ENCODE results near the gene MCCC1.
"Not testable (repeated sequence)": the region's sequence is repeated elsewhere in the genome, so short reads cannot be mapped to it uniquely, and the experiment has no call there.

Gene MCCC1

DNA sequence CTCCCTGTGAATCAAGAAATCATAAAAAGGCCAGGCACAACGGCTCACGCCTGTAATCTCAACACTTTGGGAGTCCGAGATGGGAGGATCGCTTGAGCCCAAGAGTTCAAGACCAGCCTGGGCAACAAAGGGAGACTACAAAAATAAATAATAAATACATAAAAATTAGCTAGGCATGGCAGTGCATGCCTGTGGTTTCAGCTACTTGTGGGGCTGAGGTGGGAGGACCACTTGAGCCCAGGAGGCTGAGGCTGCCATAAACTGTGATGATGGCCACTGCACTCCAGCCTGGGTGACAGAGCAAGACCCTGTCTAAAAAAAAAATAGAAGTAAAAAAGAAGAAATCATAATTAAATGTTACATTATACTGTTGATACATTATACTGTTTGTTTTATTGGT, 91.0 kb downstream of the MCCC1 start:
- H3K4me3 ChIP-seq (ENCODE audit: low read length) = no peak overlapping the region
- no peak for DNase-seq (ENCODE audit: low read depth, low spot score)

DNA sequence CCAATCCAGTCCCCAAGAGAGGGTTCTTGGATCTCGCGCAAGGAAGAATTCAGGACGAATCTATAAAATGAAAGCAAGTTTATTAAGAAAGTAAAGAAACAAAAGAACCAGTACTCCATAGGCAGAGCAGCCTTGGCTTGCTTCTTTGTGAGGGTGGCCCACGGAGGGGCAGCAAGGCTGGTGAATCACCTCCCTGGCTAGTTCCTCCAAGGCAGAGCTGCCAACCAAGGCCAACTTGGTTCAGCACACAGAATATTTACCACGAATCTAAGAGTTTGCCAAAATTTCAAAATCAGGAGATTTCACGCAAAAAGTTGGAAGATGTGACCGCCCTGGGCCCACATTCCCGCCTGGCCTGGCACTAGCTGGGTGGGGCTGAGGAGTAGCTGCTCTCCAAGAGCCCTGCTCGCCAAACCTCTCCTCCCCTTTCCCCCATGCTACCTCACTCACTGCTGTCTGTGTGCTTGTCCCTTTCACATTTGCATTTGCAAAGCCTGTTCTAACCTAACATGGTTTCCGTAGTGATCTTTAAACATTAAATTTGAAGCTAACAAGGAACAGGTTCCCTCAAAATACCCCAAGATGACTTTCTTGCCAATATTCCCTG, 92.8 kb downstream of the MCCC1 start:
- no peak overlapping the region for H3K4me3 ChIP-seq (ENCODE audit: low read length)
- no peak for DNase-seq (ENCODE audit: low read depth, low spot score)

DNA sequence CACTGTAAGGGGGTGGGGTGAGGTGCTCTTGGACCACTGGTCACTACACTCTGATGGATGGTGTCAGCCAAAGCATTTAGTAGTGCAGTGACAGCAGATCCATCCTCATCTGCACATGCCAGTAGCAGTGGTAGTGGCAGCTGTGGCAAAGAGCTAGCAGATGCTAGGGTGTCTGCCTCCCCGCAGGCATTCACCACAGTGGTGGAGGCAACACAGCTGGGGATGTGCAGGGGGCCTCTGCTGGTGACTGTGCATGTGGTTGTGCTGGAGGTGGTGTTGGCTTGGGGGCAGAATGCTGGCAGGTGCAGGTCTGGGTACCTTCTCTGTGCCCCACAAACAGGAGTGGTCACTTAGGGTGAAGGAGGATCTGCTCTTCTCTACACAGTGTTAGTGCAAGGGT, 99.5 kb downstream of the MCCC1 start:
- no peak overlapping the region for H3K4me3 ChIP-seq (ENCODE audit: low read length)
- no peak for DNase-seq (ENCODE audit: low read depth, low spot score)

DNA sequence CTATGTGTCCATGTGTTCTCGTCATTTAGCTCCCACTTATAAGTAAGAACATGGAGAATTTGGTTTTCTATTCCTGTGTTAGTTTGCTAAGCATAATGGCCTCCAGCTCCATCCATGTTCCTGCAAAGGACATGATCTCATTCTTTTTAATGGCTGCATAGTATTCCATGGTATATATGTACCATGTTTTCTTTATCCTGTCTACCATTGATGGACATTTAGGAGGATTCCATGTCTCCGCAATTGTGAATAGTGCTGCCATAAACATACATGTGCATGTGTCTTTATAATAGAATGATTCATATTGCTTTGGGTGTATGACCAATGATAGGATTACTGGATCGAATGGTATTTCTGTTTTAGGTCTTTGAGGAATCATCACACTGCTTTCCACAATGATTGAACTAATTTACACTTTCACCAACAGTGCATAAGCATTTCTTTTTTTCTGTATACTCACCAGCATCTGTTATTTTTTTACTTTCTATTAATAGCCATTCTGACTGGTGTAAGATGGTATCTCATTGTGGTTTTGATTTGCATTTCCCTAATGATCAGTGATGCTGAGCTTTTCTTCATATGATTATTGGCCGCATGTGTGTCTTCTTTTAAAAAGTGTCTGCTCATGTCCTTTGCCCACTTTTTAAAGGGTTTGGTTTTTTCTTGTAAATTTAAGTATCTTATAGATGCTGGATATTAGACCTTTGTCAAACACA, 105.7 kb downstream of the MCCC1 start:
- DNase-seq (ENCODE audit: low read depth, low spot score); H3K4me3 ChIP-seq (ENCODE audit: low read length): not testable (repeated sequence)

DNA sequence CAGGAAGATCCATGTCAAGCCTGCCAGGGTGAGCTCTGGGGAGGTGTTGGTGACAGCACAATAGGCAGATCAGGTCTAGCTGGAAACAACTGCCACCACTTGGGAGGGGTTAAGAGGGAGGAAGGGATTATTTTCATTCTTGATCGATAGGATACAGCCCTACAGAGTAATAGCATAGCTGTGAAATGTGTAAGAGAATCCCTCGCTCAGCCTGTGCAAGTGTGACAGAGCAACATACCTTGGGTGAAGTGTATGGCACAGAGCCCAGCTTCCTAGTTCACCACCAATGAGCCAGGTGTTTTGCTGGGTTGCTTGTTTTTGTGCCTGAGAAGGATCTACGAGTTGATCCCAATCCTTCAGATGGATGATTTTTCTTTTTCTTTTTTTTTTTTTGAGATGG, 109.7 kb downstream of the MCCC1 start:
- no peak overlapping the region for H3K4me3 ChIP-seq (ENCODE audit: low read length)
- no peak for DNase-seq (ENCODE audit: low read depth, low spot score)

DNA sequence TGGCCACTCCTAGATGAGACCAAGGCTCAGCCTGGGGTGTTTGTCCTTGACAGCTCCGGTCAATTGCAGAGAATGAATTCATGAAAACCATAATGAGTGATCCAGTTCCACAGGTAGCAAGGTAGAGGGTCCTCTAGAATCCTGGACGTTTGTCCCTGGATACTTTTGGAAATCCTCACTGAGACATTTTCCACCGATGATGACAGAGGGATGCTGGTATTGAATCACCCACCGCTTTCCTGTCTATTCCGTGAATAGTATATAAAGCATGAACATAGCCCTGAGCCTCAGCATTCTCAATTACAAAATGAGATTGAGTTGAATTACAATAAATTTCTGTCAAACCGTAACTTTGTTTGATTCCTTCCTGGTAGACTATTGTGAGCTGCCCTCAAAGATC, 113.3 kb downstream of the MCCC1 start:
- no peak for DNase-seq (ENCODE audit: low read depth, low spot score)
- H3K4me3 ChIP-seq (ENCODE audit: low read length) = no peak overlapping the region

DNA sequence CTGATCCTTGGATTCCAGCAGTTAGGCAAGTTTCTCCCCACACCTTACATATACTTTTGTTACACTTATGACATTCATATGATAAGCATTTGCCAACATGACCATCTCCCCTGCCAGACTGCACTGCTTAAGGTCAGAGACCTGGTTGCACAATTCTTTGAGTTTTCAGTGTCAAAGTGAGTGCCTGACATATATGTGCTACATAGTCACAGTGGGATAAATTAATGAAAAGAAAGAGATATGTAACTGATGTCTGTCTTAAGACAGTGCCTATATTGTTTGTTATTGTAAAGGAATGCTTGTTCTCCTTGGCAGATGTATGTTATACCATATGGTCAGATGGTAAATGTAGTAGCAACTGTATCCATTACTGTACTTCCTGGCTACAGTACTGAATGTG, 115.4 kb downstream of the MCCC1 start:
- DNase-seq (ENCODE audit: low read depth, low spot score) = no peak
- H3K4me3 ChIP-seq (ENCODE audit: low read length) = no peak overlapping the region

DNA sequence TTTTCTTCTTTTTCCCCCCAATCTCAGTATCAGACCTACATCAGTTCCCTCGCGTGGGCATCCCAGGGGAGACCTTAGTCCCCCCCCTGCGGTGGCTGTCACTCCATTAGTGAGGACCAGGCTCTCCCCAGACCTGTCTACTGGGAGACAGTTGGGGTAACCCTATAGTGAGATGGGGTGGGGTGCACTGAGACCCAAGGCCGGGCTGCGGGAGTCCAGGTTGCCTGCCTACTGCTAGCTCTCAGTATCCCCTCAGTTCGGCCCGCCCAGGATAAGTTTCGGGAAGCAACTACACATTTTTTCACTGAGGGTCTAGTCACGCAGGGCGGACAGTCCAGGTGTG, 118.3 kb downstream of the MCCC1 start:
- DNase-seq (ENCODE audit: low read depth, low spot score) = no peak

DNA sequence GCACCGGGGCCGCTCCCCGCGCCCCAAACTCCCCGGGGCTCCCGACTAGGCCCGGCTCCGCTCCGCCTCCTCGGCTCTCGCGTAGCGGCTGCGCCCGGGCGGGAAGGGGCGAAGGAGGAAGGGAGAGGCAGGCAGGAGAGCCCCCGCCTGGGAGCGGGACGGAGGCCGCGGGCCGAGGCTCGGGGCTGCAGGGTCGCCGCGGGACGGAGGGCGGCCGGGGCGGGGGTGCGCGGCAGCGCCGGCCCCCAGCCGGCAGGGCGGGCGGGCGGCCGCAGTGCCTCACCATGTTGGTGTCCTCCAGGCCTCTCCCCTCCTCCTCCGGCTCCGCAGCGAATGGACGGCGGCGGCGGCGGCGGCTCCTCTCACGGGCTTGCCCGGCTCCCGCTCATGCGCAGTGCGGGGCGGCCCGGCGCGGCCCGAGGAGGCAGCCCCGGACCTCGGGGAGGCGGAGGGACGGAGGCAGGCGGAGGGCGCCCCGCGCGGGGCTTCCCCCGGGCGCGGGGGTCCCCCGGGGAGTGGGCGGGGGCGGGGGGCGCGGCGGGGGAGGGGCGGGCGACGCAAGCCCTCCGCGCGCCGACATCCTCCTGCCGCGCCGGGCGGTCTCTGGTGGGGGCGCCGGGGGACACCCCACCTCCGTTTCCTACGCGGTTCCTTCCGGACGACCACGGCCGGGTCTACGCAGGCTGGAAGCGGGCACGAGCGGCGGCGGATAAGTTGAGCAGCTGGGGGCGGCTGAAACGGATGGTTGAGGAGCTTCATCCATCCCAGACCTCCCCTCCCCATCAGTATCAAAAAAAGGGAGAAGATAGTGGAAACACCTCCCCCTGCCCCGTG, 118.9 kb downstream of the MCCC1 start, which contains the start of gene DCUN1D1:
Gene DCUN1D1 (minus strand): TSS at position 335 of the 834 bp plus-strand sequence. CDS start 49 bp downstream, at position 286.
- peak; percentile 35 for DNase-seq (ENCODE audit: low read depth, low spot score)
- H3K4me3 ChIP-seq (ENCODE audit: low read length) = peak within 1 kb of the TSS; percentile 80

More for the DNA sequence above, 118.3 kb downstream of the MCCC1 start:
- H3K4me3 ChIP-seq (ENCODE audit: low read length) = peak overlapping the region; percentile 80

DNA sequence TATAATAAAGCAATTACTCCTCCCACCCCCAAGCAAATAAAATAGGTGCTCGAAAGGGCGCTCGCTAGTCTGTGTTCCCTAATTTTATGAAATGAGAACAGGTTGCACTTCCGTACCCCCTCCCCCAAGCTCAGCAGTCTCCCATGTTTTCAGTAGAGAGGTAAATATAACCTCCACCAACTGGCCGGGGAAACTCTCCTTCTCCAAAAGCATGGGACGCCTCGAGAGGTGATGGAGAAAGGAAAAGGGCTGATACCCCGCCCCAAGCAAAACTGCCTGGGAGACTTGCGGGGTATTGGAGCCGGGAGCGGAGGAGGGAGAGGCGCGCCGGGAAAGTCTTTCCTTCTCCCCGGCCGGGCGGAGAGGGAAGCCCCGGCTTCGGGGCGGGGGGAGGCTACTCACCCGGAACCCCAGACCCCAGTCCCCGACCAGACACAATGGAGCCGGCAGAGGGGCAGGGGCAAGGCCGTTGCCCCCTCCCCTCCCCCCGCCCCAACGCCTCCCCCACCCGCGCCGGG, 119.6 kb downstream of the MCCC1 start:
- DNase-seq (ENCODE audit: low read depth, low spot score) = peak; percentile 16
- H3K4me3 ChIP-seq (ENCODE audit: low read length) = peak overlapping the region; percentile 80

DNA sequence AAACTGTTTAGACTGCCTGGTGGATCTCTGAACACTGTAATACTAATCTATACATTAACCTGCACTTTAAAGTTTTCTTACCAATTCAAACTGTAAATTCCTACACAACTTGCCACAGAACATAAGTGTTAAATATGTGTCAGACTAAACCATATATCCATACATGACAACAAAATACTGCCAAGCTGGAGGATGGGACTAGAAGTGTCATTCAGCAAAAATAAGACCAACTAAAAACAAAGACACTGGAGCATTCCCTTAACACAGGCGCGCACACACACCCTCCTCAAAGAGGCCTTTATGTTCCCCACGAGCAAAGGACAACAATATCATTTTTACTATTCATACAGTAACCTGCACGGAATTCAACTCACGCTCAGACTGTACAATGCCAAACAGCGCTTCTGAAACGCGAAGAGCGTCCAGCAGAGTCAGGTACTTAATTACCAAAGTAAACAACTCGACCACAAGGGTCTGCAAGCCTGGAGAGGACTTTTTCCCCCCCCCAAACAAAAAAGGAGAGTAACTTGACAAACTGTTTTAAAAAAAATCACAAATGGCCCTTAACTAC, 120.1 kb downstream of the MCCC1 start:
- no peak for DNase-seq (ENCODE audit: low read depth, low spot score)
- peak overlapping the region; percentile 80 for H3K4me3 ChIP-seq (ENCODE audit: low read length)

DNA sequence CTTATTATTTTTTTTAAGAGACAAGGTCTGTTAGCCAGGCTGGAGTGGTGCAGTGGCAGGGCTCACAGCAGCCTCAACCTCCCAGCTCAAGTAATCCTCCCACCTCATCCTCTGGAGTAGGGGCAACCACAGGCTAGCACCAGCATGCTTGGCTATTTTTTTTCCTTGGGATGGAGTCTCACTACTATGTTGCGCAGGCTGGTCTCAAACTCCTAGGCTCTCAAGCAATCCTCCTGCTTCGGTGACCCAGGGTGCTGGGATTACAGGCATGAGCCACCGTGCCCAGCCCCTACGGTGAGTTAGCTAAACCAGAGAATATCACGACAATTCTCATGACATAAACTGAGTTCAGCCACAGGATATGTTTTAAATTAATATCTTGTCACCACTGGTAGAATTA, 120.9 kb downstream of the MCCC1 start:
- DNase-seq (ENCODE audit: low read depth, low spot score) = no peak
- H3K4me3 ChIP-seq (ENCODE audit: low read length) = no peak overlapping the region

DNA sequence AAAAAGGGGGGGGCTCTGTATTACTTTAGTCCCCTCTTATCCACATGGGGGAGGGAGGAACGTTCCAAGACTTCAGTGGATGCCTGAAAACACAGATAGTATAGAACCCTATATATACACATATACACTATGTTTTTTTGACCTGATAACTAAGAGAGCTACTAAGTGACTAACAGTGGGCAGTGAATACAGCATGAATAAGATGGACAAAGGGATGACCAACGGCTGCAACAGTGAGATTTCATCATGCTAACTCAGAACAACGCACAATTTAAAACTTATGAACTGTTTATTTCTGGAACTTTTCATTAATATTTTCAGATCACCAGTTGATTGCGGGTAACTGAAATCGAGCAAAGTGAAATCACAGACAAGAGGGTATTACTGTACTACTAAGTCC, 126.2 kb downstream of the MCCC1 start:
- no peak for DNase-seq (ENCODE audit: low read depth, low spot score)
- H3K4me3 ChIP-seq (ENCODE audit: low read length) = no peak overlapping the region

DNA sequence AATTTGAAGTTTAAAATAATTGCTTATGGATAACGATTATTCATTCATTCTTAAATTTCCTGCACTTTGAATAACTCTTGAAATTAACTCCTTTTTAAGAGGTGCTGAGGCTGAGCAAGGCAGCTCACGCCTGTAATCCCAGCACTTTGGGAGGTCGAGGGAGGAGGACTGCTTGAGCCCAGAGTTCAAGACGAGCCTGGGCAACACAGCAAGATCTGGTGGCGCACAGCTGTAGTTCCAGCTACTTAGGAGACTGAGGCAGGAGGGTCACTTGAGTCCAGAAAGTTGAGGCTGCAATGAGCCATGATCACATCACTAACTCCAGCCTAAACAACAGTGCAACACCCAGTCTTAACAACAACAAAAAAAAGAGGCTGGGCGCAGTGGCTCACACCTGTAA, 126.9 kb downstream of the MCCC1 start:
- no peak overlapping the region for H3K4me3 ChIP-seq (ENCODE audit: low read length)
- no peak for DNase-seq (ENCODE audit: low read depth, low spot score)

DNA sequence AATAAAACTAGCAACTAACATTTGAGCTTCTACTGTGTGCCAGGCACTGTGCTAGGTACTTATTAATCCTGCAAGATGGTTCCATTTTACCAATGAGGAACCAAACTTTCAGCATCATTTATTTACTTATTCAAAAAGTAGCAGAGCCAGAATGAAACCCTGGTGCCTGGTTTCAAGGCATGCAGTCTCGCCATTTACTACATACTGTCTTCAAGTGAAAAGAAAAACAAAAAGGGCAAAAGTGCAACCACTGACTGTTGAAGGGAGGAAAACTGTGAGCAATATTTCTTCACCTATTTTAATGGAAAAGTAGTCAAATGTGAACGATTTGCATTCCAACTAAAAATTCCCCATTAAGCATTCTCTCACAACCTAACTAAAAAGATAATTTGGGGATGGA, 127.7 kb downstream of the MCCC1 start:
- no peak overlapping the region for H3K4me3 ChIP-seq (ENCODE audit: low read length)
- DNase-seq (ENCODE audit: low read depth, low spot score) = no peak

DNA sequence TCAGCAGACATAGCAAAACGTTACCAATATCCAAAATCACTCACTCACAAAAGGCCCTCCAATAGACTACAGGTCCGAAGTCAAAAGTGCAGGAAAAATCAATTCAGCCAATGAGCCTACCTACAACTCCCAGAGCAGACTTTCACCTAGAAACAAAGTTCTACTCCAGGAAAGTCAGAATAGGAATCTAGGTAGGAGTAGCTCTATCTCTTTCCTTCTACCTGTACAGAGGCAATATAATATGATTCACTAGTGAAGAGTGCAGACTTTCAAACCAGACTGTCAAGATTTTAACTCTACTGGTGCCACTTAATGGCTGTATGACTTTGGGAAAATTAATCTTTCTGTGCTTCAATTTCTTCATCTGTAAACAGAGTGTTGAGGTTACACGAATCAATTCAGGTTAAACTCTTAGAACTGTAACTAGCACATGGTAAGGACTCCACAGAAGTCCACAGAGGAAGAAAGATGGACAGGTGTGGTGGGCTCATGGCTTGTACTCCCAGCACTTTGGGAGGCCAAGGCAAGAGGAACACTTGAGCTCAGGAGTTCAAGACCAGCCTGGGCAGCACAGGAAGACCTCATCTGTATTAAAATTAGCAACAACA, 128.4 kb downstream of the MCCC1 start:
- DNase-seq (ENCODE audit: low read depth, low spot score) = no peak
- H3K4me3 ChIP-seq (ENCODE audit: low read length) = no peak overlapping the region

DNA sequence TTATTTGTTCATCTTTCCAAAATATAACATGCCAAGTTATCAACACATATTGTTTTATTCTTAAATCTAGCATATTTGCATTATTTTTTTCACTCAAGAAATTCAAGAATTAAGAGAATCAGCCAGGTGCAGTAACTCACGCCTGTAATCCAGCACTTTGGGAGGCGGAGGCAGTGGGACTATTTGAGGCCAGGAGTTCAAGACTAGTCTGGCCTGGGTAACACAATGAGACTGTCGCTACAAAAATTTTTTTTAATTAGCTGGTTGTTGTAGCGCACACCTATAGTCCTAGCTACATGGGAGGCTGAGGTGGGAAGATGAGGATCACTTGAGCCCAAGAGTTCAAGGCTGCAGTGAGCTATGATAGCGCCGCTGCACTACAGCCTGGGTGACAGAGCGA, 129.4 kb downstream of the MCCC1 start:
- H3K4me3 ChIP-seq (ENCODE audit: low read length) = no peak overlapping the region
- no peak for DNase-seq (ENCODE audit: low read depth, low spot score)

DNA sequence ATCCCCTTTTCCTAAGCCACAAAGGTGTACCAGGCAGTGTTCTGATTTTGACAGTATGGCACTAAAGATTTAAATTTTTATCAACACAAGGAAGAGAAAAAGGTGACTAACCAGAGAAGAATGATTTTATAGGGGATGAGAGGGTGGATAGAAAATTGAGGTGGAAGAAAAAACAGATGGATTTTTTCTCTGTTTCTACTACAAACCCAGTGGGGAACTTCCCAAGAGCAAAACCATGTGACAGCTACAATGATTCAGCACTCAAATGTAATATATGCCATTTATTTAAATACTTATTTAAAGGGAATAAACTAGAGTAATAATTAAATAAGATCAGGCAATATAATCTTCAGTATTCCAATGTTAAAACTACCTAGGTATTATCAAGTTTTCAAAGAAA, 130.0 kb downstream of the MCCC1 start:
- DNase-seq (ENCODE audit: low read depth, low spot score) = no peak
- H3K4me3 ChIP-seq (ENCODE audit: low read length) = no peak overlapping the region
